HepG2 (cell line): ENCODE measurements around the gene PC. TPM values are rescaled to one million over a fixed set of nuclear protein-coding genes. Genes with fewer than 3 reads are reported as not detected.

Source experiments
- BATF2 ChIP-seq: sonication (generic); formaldehyde crosslinking; IDR thresholded peaks from 2 replicates; pipeline ENCODE4 v1.8.0; 2022; ENCODE audit warnings: mild to moderate bottlenecking, missing genetic modification reagents, moderate library complexity
- EEA1 ChIP-seq: sonication (generic); formaldehyde crosslinking; IDR thresholded peaks from 2 replicates; pipeline ENCODE4 v1.5.1; 2020; ENCODE audit warnings: mild to moderate bottlenecking, missing genetic modification reagents, borderline replicate concordance
- FOXJ3 ChIP-seq: sonication (generic); formaldehyde crosslinking; IDR thresholded peaks from 2 replicates; pipeline ENCODE4 v1.4.0; 2020; ENCODE audit warnings: missing genetic modification reagents, mild to moderate bottlenecking, borderline replicate concordance
- HES4 ChIP-seq: sonication (generic); formaldehyde crosslinking; IDR thresholded peaks from 2 replicates; pipeline ENCODE4 v1.9.0; 2021; ENCODE audit warnings: mild to moderate bottlenecking, missing genetic modification reagents, borderline replicate concordance
- HOXD1 ChIP-seq: sonication (generic); formaldehyde crosslinking; IDR thresholded peaks from 2 replicates; pipeline ENCODE4 v1.5.0; 2020; ENCODE audit warnings: missing genetic modification reagents
- KAT8 ChIP-seq: IDR thresholded peaks from 2 replicates; pipeline ENCODE4 v1.6.1; 2016; ENCODE audit warnings: missing genetic modification reagents, missing compliant biosample characterization
- KDM1A ChIP-seq: IDR thresholded peaks from 2 replicates; pipeline ENCODE4 v1.6.1; 2016; ENCODE audit warnings: missing compliant biosample characterization
- KDM4B ChIP-seq: sonication (generic); formaldehyde crosslinking; IDR thresholded peaks from 2 replicates; pipeline ENCODE4 v1.4.0; 2020; ENCODE audit warnings: missing genetic modification reagents
- MYNN ChIP-seq: sonication (generic); formaldehyde crosslinking; IDR thresholded peaks from 2 replicates; pipeline ENCODE4 v1.4.0; 2020; ENCODE audit warnings: mild to moderate bottlenecking, low read depth, missing genetic modification reagents
- NFAT5 ChIP-seq: sonication (generic); formaldehyde crosslinking; IDR thresholded peaks from 2 replicates; pipeline ENCODE4 v1.4.0; 2020; ENCODE audit warnings: missing genetic modification reagents
- PITX1 ChIP-seq: sonication (generic); formaldehyde crosslinking; IDR thresholded peaks from 2 replicates; pipeline ENCODE4 v1.5.1; 2020; ENCODE audit warnings: mild to moderate bottlenecking, missing genetic modification reagents
- SIX1 ChIP-seq: sonication (generic); formaldehyde crosslinking; IDR thresholded peaks from 2 replicates; pipeline ENCODE4 v1.4.0; 2020; ENCODE audit warnings: missing genetic modification reagents, borderline replicate concordance
- SNAPC5 ChIP-seq: sonication (generic); formaldehyde crosslinking; IDR thresholded peaks from 2 replicates; pipeline ENCODE4 v1.8.1; 2023; ENCODE audit warnings: mild to moderate bottlenecking, missing genetic modification reagents, borderline replicate concordance
- TAF15 ChIP-seq: fragments of 200-400 bp; formaldehyde crosslinking; IDR thresholded peaks from one replicate; pipeline ENCODE4 v1.6.1; 2018; ENCODE audit warnings: mild to moderate bottlenecking, low read depth, low read length; ENCODE audit not compliant: poor library complexity, severe bottlenecking
- TEAD3 ChIP-seq: optimal IDR thresholded peaks from 2 replicates; pipeline ENCODE3; 2016; ENCODE audit warnings: borderline replicate concordance
- TRAFD1 ChIP-seq: sonication (generic); formaldehyde crosslinking; IDR thresholded peaks from 2 replicates; pipeline ENCODE4 v1.5.1; 2020; ENCODE audit warnings: missing genetic modification reagents, mild to moderate bottlenecking, borderline replicate concordance
- ZFAT ChIP-seq: sonication (generic); formaldehyde crosslinking; conservative IDR thresholded peaks from 2 replicates; pipeline ENCODE4 v1.8.1; 2023; ENCODE audit warnings: missing genetic modification reagents, inconsistent platforms
- ZMYM2 ChIP-seq: sonication (generic); formaldehyde crosslinking; IDR thresholded peaks from 2 replicates; pipeline ENCODE4 v1.8.0; 2022; ENCODE audit warnings: mild to moderate bottlenecking, missing genetic modification reagents
- ZNF101 ChIP-seq: sonication (generic); formaldehyde crosslinking; IDR thresholded peaks from 2 replicates; pipeline ENCODE4 v1.4.0; 2020; ENCODE audit warnings: mild to moderate bottlenecking, low read depth, missing genetic modification reagents, borderline replicate concordance
- ZNF235 ChIP-seq: sonication (generic); formaldehyde crosslinking; IDR thresholded peaks from 2 replicates; pipeline ENCODE4 v1.8.1; 2023; ENCODE audit warnings: mild to moderate bottlenecking, missing genetic modification reagents, borderline replicate concordance
- ZNF589 ChIP-seq: sonication (generic); formaldehyde crosslinking; conservative IDR thresholded peaks from 2 replicates; pipeline ENCODE4 v1.8.0; 2022; ENCODE audit warnings: mild to moderate bottlenecking, moderate library complexity, missing genetic modification reagents
- ZNF749 ChIP-seq: sonication (generic); formaldehyde crosslinking; IDR thresholded peaks from 2 replicates; pipeline ENCODE4 v1.8.0; 2022; ENCODE audit warnings: mild to moderate bottlenecking, missing genetic modification reagents, moderate library complexity, borderline replicate concordance
- ZNF772 ChIP-seq: sonication (generic); formaldehyde crosslinking; IDR thresholded peaks from 2 replicates; pipeline ENCODE4 v1.5.0; 2020; ENCODE audit warnings: mild to moderate bottlenecking, missing genetic modification reagents
- polyA plus RNA-seq, 8 experiments: library from polyadenylated mRNA; depleted of rRNA in 3 of 8; stranded (reverse) in 7 of 8; unstranded in 1 of 8; fragments of >200 nt; fragmentation: Illumina TruSeq in 4 of 8; extraction: Trizol in 4 of 8; gene quantifications; 2 replicates each; pipeline versions ENCODE4 v1.2.1 to v1.2.3, GENCODE V29; 2011 to 2016; ENCODE audit warnings: low read depth in 4 of 8, missing spikeins in 1 of 8, mixed read lengths in 1 of 8; ENCODE audit not compliant: insufficient read depth in 1 of 8
- total RNA-seq, 5 experiments: library from RNA; depleted of rRNA; stranded (reverse); fragments of >200 nt; fragmentation: Illumina TruSeq; extraction: Trizol; gene quantifications; 2 replicates each; pipeline ENCODE4 v1.2.3, GENCODE V29; 2016; ENCODE audit warnings: low read depth in 1 of 5

PC gene
- total and polyA plus RNA-seq, 2 of the 13 experiments (the other 11 are each of a cell fraction or from before 2014, with no cell fraction given): 29.0 to 39.0 TPM

- TF ChIP-seq SNAPC5 (CRISPR knock-in tag): peak; percentile 94
- peak; percentile 87 for TF ChIP-seq ZNF589 (CRISPR knock-in tag)
- peak; percentile 82 for TF ChIP-seq KAT8 (CRISPR knock-in tag)
- peak; percentile 91 for TF ChIP-seq ZMYM2 (CRISPR knock-in tag)
- peak; percentile 53; the same call in 1 of the 2 replicates for TF ChIP-seq NFAT5 (CRISPR knock-in tag)
- no peak for TF ChIP-seq FOXJ3 (CRISPR knock-in tag)
- 0 out of 2 replicates have a peak, but pooled peaks have one; percentile 56 for TF ChIP-seq ZNF235 (CRISPR knock-in tag)
- TF ChIP-seq HES4 (CRISPR knock-in tag): 0 out of 2 replicates have a peak, but pooled peaks have one; percentile 17
- peak; percentile 94 for TF ChIP-seq BATF2 (CRISPR knock-in tag)
- peak; percentile 69 for TF ChIP-seq TEAD3
- TF ChIP-seq EEA1: no peak; the same call in 1 of the 2 replicates
- no peak for TF ChIP-seq MYNN (CRISPR knock-in tag)
- TF ChIP-seq ZNF772: peak; percentile 94
- TF ChIP-seq TRAFD1 (CRISPR knock-in tag): no peak
- TF ChIP-seq TAF15: no peak
- TF ChIP-seq KDM4B (CRISPR knock-in tag): no peak
- TF ChIP-seq ZNF101 (CRISPR knock-in tag): no peak
- no peak for TF ChIP-seq HOXD1 (CRISPR knock-in tag)
- TF ChIP-seq ZNF749 (CRISPR knock-in tag): peak; percentile 83; the same call in 1 of the 2 replicates
- no peak for TF ChIP-seq ZFAT
- no peak for TF ChIP-seq SIX1 (CRISPR knock-in tag)
- no peak for TF ChIP-seq KDM1A (CRISPR knock-in tag)
- peak; percentile 59 for TF ChIP-seq PITX1 (CRISPR knock-in tag)
Observed at GRCh38 chr11:66958232-66958955, at the start of gene PC (continued).
